HS-5 (cell line): ENCODE results near the gene DIP2A.

ENCODE experiments used
- DNase-seq: peaks from one replicate; pipeline ENCODE4 v3.0.0-alpha.2; 2012; ENCODE audit warnings: low read depth

Gene DIP2A

GRCh38 chr21:46527801-46528200 is 69.1 kb downstream of the DIP2A start:
- no peak for DNase-seq

DNA sequence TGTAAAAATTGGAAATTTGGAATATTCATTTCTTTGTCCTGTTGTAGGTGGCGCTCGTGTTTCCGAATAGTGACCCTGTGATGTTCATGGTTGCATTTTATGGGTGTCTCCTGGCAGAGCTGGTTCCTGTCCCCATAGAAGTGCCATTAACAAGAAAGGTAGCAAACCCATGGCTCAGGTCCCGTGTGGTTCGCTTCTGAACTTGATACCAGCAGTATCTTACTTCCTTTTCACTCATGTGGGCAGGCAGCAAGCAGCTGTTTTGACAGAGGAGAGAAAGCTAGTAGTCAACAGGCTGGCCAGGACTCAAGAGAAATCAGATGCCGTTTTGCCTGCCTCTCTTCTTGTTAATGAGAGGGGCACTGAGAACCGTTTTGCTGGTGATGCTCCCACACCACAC is 73.4 kb downstream of the DIP2A start:
- no peak for DNase-seq

GRCh38 chr21:46537026-46537425 is 78.3 kb downstream of the DIP2A start:
- DNase-seq: no peak

- DNase-seq: no peak
These were observed 79.6 kb downstream of the DIP2A start for GRCh38 chr21:46538262-46538661.

GRCh38 chr21:46538851-46539666 is 80.4 kb downstream of the DIP2A start:
- no peak for DNase-seq

DNA sequence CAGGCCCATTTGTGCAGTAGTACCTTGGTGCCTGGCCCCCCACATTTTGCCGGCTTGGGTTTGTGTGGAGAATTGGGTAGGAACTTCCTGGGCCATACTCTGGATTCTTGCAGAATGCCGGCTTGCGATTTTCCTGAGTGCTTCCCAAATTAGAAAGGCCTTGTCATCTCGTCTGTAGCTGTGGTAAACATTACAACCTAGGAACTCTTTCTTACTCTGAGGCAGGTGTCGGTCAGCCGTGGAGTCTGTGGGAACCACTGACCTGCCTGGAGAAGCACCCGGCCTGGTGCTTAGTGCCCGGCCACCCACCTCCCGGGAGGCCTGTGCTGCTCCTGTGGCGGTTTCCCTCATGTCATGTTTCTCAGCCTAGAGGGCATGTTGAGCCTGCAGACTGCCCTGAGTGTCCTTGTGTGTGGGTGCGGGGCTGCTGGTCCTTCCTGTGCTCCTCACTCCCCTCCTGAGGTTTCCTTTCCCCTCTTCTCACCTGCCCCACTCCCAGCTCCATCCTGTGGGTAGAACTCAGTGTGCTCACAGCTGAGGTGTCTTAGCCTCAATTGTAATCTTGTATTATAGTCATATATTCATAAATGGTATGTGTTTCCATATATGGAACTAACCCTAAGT is 81.5 kb downstream of the DIP2A start:
- DNase-seq: no peak

GRCh38 chr21:46542588-46543124 is 84.0 kb downstream of the DIP2A start:
- no peak for DNase-seq

DNA sequence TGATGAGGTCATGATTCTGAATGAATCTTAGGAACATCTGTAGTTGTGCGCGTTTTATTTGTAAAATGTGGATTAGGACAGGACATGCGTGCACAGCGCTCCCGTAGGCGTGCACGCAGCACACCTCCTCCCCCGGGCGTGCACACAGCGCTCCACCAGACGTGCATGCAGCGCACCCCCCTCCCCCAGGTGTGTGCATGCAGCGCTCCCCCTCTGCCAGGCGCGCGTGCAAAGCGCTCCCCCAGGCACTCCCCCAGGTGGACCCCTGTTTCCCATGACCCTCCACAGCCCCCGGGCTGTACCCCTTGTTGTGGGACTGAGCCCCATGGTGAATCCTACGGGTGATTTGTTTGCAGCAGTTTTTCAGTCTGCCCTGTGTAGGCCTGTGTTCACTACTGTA is 84.6 kb downstream of the DIP2A start:
- no peak for DNase-seq

- no peak for DNase-seq
These were observed 85.3 kb downstream of the DIP2A start for GRCh38 chr21:46544003-46544402.

- no peak for DNase-seq
These were observed 86.1 kb downstream of the DIP2A start for GRCh38 chr21:46544824-46545223.

GRCh38 chr21:46545363-46545762 is 86.7 kb downstream of the DIP2A start:
- no peak for DNase-seq

GRCh38 chr21:46545911-46546310 is 87.2 kb downstream of the DIP2A start:
- DNase-seq: no peak

DNA sequence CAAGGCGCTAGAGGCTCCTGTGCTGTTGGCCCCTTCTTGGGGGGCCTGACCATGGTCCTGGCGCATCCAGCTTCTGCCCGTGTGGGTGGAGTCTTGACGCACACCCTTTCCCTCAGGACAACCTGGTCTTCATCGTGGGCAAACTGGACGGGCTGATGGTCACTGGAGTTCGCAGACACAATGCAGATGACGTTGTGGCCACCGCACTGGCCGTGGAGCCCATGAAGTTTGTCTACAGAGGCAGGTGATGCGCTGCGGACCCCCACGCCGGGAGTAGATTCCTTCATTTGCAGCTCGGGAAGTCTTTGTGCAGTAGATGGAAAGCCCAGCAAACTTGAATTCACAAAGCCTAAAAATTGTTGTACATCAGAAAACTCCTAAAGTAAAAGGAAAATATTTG is 88.1 kb downstream of the DIP2A start:
- no peak for DNase-seq

DNA sequence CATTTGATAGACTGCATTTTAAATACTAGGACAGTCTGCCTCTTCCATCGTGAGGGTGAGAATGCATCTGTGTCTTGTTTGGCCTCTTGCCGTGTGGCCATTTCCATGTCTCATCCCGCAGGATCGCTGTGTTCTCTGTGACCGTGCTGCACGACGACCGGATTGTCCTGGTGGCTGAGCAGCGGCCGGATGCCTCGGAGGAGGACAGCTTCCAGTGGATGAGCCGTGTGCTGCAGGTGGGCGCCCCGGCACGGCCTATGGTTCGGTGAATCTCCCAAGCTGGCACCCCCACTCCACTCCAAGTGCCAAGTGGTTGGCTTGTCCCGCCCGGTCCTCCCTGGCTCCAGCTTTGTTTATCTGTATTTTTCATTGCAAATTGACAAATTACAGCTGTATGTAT is 91.0 kb downstream of the DIP2A start:
- DNase-seq: no peak

- DNase-seq: no peak
These were observed 91.6 kb downstream of the DIP2A start for GRCh38 chr21:46550116-46550941.

DNA sequence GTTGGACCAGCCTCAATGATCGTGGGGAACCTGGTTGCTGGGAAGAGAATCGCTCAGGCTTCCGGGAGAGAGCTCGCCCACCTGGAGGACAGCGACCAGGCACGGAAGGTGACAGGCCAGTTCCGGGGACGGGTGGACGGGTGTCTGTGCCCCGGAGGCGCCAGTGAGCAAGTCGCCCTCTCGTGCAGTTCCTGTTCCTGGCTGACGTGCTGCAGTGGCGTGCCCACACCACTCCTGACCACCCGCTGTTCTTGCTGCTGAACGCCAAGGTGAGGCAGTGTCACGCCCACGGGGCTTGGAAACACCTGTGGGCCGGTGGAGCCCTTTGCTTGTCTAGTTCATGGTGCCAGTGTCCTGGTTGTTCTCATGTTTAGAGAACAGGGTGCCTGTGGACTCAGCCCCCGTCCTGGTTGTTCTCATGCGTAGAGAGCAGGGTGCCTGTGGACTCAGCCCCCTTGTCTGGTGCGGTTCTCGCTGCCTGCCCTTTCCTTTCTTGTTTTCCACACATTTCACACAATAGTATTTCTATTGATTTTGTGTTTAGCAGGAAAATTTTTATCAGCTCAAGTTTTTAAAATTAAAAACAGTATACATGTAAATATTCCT is 93.0 kb downstream of the DIP2A start:
- no peak for DNase-seq

DNA sequence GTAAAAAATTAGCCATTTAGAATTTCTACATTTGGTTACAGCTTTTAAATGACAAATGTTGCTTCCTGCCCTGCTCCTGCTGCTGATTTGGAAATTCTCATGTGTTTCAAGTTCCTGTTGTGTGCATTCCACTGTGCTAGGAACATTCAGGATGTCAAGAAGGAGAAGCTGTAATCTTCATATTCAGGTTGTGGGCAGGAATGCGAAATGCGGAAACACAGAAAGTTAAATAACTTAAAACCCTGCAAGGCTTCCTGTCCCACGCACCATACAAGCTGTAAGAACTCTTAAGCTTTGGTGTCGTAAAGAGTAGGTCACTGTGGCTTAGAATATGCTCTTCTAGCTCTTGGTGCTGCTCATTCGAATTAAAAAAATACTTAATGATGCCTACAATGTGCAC is 93.6 kb downstream of the DIP2A start:
- DNase-seq: no peak

DNA sequence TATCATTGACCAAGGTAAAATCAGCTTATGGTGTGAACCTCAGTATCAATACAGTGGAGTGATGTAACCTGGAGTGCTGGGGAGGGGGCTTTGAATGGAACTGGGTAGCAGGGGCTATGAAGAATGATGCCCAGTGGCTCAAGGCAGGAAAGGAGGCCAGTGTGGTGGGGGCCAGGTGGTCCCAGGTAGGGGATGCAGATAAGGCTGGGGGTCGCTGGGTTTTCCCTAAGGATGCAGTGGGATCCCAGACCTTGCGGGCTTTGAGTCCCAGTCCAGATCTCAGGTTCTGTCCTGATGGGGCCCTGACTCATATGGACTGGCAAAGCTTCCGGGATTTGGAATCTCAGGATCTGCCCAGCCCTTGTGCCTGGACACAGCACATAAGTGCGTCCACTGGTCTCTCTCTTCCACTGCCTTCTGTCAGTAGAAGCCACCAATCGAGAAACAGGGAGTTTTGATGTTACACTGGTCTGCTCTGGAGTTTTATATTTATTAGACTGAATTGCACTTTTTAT is 94.2 kb downstream of the DIP2A start:
- DNase-seq: no peak

GRCh38 chr21:46553993-46554392 is 95.3 kb downstream of the DIP2A start:
- DNase-seq: no peak

DNA sequence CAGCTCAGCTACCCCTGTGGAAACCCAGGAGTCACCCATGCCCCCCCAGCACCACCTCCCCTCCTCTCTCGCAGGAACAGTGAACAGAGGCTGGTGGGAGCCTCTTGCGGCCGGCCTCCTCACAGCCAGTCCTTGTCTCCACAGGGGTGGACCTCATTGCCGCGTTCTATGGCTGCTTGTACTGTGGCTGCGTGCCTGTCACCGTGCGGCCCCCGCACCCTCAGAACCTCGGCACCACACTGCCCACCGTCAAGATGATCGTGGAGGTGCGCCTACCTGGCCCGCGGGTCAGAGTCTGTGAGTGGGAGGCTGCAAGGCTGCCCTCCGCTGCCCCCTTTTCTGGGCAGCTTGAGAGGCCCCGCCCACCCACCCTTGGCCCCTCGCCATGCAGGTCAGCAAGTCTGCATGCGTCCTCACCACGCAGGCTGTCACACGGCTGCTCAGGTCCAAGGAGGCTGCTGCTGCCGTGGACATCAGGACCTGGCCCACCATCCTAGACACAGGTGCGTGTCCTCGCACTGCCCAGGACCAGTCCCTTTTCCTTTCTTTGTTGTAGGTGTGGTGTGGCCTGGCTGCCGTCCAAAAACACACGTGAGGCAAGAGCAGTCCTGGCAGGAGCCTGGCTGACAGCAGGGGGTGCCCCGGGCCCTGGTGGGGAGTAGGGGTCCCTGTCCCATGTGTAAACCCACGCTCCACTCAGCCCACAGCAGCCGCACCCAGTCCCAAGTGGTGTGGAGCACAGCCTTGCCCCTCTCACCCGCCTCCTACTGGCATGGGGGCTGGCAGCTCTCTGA is 95.9 kb downstream of the DIP2A start:
- DNase-seq: no peak

- DNase-seq: no peak
These were observed 96.5 kb downstream of the DIP2A start for GRCh38 chr21:46555225-46555617.
